ENCODE measurements around the gene BICRAL. TPM values are rescaled to one million over a fixed set of nuclear protein-coding genes. Genes with fewer than 3 reads are reported as not detected.

Gene BICRAL
- total and polyA plus RNA-seq, 2 experiments from 2014 or later: 2.1 to 6.3 TPM

GRCh38 chr6:42781546-42781795 lies 381 bp upstream of the BICRAL start:
- Histone ChIP-seq H3K4me3 (peak overlapping the region; percentile 58), H3K27ac (peak overlapping the region; percentile 100), H4K20me1 (ENCODE audit: insufficient read depth, poor library complexity, severe bottlenecking) (no peaks in the 10 kb centered on the region), H3K4me2 (peak overlapping the region; percentile 84), H2AFZ (peak overlapping the region; percentile 19), H3K79me2 (peaks cover 59% of the 10 kb centered on the region), H3K9me2 (replicated peaks; ENCODE audit: insufficient read depth) (no peaks in the 10 kb centered on the region), H3K4me1 (ENCODE audit: insufficient read depth) (peaks cover 34% of the 10 kb centered on the region), H3K27me3 (no peaks in the 10 kb centered on the region), H3K36me3 (replicated peaks; ENCODE audit: insufficient read depth, low read depth) (no peaks in the 10 kb centered on the region), H3K9me3 (ENCODE audit: low read depth) (no peaks in the 10 kb centered on the region)
- 7% methylated on average over 4 of the region's 4 CpGs for WGBS (ENCODE audit: low lambda C conversion rate, missing lambda C conversion rate)
- TF ChIP-seq CTCF (IDR thresholded peaks at IDR 0.05; ENCODE audit: poor library complexity) (no peak), EZH2phosphoT487 (IDR thresholded peaks at IDR 0.05; ENCODE audit: low read depth, severe bottlenecking, unreplicated experiment) (no peak), EZH2 (IDR thresholded peaks at IDR 0.05; ENCODE audit: borderline replicate concordance) (no peak)
- no peak for DNase-seq (ENCODE audit: low spot score)

GRCh38 chr6:42782689-42783176 lies 881 bp downstream of the BICRAL start:
- H4K20me1 ChIP-seq (ENCODE audit: insufficient read depth, poor library complexity, severe bottlenecking): peaks cover 5% of the 10 kb centered on the region
- H3K79me2 ChIP-seq: peaks cover 72% of the 10 kb centered on the region
- peak; percentile 86 for DNase-seq (ENCODE audit: low spot score)
- 0% methylated on average over 9 of the region's 51 CpGs for WGBS (ENCODE audit: low lambda C conversion rate, missing lambda C conversion rate)
- no peak for TF ChIP-seq EZH2phosphoT487 (IDR thresholded peaks at IDR 0.05; ENCODE audit: low read depth, severe bottlenecking, unreplicated experiment)
- TF ChIP-seq EZH2 (IDR thresholded peaks at IDR 0.05; ENCODE audit: borderline replicate concordance): no peak
- TF ChIP-seq CTCF (IDR thresholded peaks at IDR 0.05; ENCODE audit: poor library complexity): no peak
- no peaks in the 10 kb centered on the region for H3K36me3 ChIP-seq (replicated peaks; ENCODE audit: insufficient read depth, low read depth)
- no peaks in the 10 kb centered on the region for H3K9me3 ChIP-seq (ENCODE audit: low read depth)
- H2AFZ ChIP-seq: peak overlapping the region; percentile 80
- H3K27ac ChIP-seq: peak overlapping the region; percentile 100
- H3K4me1 ChIP-seq (ENCODE audit: insufficient read depth): peaks cover 36% of the 10 kb centered on the region
- H3K9me2 ChIP-seq (replicated peaks; ENCODE audit: insufficient read depth): no peaks in the 10 kb centered on the region
- H3K4me2 ChIP-seq: peak overlapping the region; percentile 84
- no peaks in the 10 kb centered on the region for H3K27me3 ChIP-seq
- H3K4me3 ChIP-seq: peak overlapping the region; percentile 91

- TF ChIP-seq EZH2phosphoT487 (IDR thresholded peaks at IDR 0.05; ENCODE audit: low read depth, severe bottlenecking, unreplicated experiment) (no peak), CTCF (IDR thresholded peaks at IDR 0.05; ENCODE audit: poor library complexity) (no peak), EZH2 (IDR thresholded peaks at IDR 0.05; ENCODE audit: borderline replicate concordance) (no peak)
- peaks cover 36% of the 10 kb centered on the region for H3K4me1 ChIP-seq (ENCODE audit: insufficient read depth)
- H4K20me1 ChIP-seq (ENCODE audit: insufficient read depth, poor library complexity, severe bottlenecking): peaks cover 5% of the 10 kb centered on the region
- peaks cover 77% of the 10 kb centered on the region for H3K79me2 ChIP-seq
- no peaks in the 10 kb centered on the region for H3K27me3 ChIP-seq
- H3K4me2 ChIP-seq: peak overlapping the region; percentile 84
- H2AFZ ChIP-seq: peak overlapping the region; percentile 66
- DNase-seq (ENCODE audit: low spot score): peak; percentile 90
- H3K9me3 ChIP-seq (ENCODE audit: low read depth): no peaks in the 10 kb centered on the region
- 1% methylated on average over 62 of the region's 79 CpGs for WGBS (ENCODE audit: low lambda C conversion rate, missing lambda C conversion rate)
- peak overlapping the region; percentile 100 for H3K27ac ChIP-seq
- H3K4me3 ChIP-seq: peak overlapping the region; percentile 91
- no peaks in the 10 kb centered on the region for H3K36me3 ChIP-seq (replicated peaks; ENCODE audit: insufficient read depth, low read depth)
- H3K9me2 ChIP-seq (replicated peaks; ENCODE audit: insufficient read depth): no peaks in the 10 kb centered on the region
Measured at GRCh38 chr6:42783177-42783875, 1.5 kb downstream of the BICRAL start.
